HEK293 (cell line): ENCODE data around the gene WWOX.

Source experiments
- ZBTB21 ChIP-seq: fragments of 450-650 bp; formaldehyde crosslinking; IDR thresholded peaks from 2 replicates; pipeline ENCODE4 v1.5.1; 2017; ENCODE audit warnings: missing biosample characterization, missing genetic modification characterization
- ZBTB7A ChIP-seq: fragments of 450-650 bp; formaldehyde crosslinking; IDR thresholded peaks from 2 replicates; pipeline ENCODE4 v1.5.1; 2016; ENCODE audit warnings: low read depth, missing biosample characterization, missing genetic modification characterization
- ZFP69B ChIP-seq: fragments of 450-650 bp; formaldehyde crosslinking; IDR thresholded peaks from 2 replicates; pipeline ENCODE4 v1.5.1; 2016; ENCODE audit warnings: missing biosample characterization, missing genetic modification characterization
- ZNF10 ChIP-seq: fragments of 450-650 bp; formaldehyde crosslinking; IDR thresholded peaks from 2 replicates; pipeline ENCODE4 v1.5.1; 2017; ENCODE audit warnings: missing biosample characterization, missing genetic modification characterization
- ZNF658 ChIP-seq: fragments of 450-650 bp; formaldehyde crosslinking; IDR thresholded peaks from 2 replicates; pipeline ENCODE4; 2016; ENCODE audit warnings: missing biosample characterization, missing genetic modification characterization
- ZNF747 ChIP-seq: fragments of 450-650 bp; formaldehyde crosslinking; IDR thresholded peaks from 2 replicates; pipeline ENCODE4 v1.5.1; 2016; ENCODE audit warnings: missing biosample characterization, missing genetic modification characterization
- ZSCAN16 ChIP-seq: fragments of 450-650 bp; formaldehyde crosslinking; IDR thresholded peaks from 2 replicates; pipeline ENCODE4 v1.5.1; 2016; ENCODE audit warnings: missing biosample characterization, missing genetic modification characterization
- ZSCAN30 ChIP-seq: fragments of 450-650 bp; IDR thresholded peaks from 2 replicates; pipeline ENCODE4 v1.5.1; 2018; ENCODE audit warnings: missing biosample characterization, mild to moderate bottlenecking, missing genetic modification characterization, moderate library complexity
- TF ChIP-seq, protein P1 (sequence below): fragments of 450-650 bp; formaldehyde crosslinking; IDR thresholded peaks from 2 replicates; pipeline ENCODE4 v1.5.1; 2016; ENCODE audit warnings: missing biosample characterization, missing genetic modification characterization
- TF ChIP-seq, protein P2 (sequence below): fragments of 450-650 bp; formaldehyde crosslinking; IDR thresholded peaks from 2 replicates; pipeline ENCODE4 v1.5.1; 2016; ENCODE audit warnings: missing biosample characterization, missing genetic modification characterization
- TF ChIP-seq, protein P3 (sequence below): fragments of 450-650 bp; formaldehyde crosslinking; IDR thresholded peaks from 2 replicates; pipeline ENCODE4 v1.5.1; 2016; ENCODE audit warnings: missing biosample characterization, missing genetic modification characterization, borderline replicate concordance
- TF ChIP-seq, protein P4 (sequence below): fragments of 450-650 bp; formaldehyde crosslinking; IDR thresholded peaks from 2 replicates; pipeline ENCODE4 v1.5.1; 2016; ENCODE audit warnings: missing biosample characterization, missing genetic modification characterization

DNA sequence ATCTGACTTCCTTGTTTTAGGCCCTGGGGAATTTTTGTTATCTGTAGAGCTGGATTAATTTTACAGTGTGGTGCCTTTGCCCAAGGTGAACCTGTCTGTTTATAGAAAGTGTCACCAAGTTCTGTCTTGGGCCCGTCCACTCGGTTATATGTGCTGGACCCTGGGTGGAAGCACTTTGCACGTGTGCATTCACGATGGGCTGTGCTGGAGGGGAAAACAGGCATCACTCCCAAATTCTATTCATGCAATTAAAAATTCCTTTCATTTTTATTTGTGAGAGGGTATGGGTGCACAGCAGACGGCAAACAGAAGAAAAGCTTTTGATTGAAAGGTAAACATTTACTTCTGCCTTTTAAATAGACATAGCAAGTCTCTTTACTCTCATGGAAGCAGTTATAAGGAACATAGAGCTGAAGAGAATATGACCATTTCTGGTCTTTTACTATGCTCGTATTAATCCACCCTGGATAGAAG, 101.2 kb downstream of the WWOX start:
- TF ChIP-seq ZFP69B (tag by site-specific recombination) (no peak), ZBTB21 (no peak), ZNF747 (tag by site-specific recombination) (no peak), ZNF658 (tag by site-specific recombination) (no peak), ZSCAN30 (tag by site-specific recombination) (no peak), ZSCAN16 (no peak), ZNF10 (tag by site-specific recombination) (no peak), ZBTB7A (tag by site-specific recombination) (no peak)
- TF ChIP-seq, protein P1, sequence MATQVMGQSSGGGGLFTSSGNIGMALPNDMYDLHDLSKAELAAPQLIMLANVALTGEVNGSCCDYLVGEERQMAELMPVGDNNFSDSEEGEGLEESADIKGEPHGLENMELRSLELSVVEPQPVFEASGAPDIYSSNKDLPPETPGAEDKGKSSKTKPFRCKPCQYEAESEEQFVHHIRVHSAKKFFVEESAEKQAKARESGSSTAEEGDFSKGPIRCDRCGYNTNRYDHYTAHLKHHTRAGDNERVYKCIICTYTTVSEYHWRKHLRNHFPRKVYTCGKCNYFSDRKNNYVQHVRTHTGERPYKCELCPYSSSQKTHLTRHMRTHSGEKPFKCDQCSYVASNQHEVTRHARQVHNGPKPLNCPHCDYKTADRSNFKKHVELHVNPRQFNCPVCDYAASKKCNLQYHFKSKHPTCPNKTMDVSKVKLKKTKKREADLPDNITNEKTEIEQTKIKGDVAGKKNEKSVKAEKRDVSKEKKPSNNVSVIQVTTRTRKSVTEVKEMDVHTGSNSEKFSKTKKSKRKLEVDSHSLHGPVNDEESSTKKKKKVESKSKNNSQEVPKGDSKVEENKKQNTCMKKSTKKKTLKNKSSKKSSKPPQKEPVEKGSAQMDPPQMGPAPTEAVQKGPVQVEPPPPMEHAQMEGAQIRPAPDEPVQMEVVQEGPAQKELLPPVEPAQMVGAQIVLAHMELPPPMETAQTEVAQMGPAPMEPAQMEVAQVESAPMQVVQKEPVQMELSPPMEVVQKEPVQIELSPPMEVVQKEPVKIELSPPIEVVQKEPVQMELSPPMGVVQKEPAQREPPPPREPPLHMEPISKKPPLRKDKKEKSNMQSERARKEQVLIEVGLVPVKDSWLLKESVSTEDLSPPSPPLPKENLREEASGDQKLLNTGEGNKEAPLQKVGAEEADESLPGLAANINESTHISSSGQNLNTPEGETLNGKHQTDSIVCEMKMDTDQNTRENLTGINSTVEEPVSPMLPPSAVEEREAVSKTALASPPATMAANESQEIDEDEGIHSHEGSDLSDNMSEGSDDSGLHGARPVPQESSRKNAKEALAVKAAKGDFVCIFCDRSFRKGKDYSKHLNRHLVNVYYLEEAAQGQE = no peak
- TF ChIP-seq, protein P2, sequence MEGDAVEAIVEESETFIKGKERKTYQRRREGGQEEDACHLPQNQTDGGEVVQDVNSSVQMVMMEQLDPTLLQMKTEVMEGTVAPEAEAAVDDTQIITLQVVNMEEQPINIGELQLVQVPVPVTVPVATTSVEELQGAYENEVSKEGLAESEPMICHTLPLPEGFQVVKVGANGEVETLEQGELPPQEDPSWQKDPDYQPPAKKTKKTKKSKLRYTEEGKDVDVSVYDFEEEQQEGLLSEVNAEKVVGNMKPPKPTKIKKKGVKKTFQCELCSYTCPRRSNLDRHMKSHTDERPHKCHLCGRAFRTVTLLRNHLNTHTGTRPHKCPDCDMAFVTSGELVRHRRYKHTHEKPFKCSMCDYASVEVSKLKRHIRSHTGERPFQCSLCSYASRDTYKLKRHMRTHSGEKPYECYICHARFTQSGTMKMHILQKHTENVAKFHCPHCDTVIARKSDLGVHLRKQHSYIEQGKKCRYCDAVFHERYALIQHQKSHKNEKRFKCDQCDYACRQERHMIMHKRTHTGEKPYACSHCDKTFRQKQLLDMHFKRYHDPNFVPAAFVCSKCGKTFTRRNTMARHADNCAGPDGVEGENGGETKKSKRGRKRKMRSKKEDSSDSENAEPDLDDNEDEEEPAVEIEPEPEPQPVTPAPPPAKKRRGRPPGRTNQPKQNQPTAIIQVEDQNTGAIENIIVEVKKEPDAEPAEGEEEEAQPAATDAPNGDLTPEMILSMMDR = no peak
- TF ChIP-seq, protein P3, sequence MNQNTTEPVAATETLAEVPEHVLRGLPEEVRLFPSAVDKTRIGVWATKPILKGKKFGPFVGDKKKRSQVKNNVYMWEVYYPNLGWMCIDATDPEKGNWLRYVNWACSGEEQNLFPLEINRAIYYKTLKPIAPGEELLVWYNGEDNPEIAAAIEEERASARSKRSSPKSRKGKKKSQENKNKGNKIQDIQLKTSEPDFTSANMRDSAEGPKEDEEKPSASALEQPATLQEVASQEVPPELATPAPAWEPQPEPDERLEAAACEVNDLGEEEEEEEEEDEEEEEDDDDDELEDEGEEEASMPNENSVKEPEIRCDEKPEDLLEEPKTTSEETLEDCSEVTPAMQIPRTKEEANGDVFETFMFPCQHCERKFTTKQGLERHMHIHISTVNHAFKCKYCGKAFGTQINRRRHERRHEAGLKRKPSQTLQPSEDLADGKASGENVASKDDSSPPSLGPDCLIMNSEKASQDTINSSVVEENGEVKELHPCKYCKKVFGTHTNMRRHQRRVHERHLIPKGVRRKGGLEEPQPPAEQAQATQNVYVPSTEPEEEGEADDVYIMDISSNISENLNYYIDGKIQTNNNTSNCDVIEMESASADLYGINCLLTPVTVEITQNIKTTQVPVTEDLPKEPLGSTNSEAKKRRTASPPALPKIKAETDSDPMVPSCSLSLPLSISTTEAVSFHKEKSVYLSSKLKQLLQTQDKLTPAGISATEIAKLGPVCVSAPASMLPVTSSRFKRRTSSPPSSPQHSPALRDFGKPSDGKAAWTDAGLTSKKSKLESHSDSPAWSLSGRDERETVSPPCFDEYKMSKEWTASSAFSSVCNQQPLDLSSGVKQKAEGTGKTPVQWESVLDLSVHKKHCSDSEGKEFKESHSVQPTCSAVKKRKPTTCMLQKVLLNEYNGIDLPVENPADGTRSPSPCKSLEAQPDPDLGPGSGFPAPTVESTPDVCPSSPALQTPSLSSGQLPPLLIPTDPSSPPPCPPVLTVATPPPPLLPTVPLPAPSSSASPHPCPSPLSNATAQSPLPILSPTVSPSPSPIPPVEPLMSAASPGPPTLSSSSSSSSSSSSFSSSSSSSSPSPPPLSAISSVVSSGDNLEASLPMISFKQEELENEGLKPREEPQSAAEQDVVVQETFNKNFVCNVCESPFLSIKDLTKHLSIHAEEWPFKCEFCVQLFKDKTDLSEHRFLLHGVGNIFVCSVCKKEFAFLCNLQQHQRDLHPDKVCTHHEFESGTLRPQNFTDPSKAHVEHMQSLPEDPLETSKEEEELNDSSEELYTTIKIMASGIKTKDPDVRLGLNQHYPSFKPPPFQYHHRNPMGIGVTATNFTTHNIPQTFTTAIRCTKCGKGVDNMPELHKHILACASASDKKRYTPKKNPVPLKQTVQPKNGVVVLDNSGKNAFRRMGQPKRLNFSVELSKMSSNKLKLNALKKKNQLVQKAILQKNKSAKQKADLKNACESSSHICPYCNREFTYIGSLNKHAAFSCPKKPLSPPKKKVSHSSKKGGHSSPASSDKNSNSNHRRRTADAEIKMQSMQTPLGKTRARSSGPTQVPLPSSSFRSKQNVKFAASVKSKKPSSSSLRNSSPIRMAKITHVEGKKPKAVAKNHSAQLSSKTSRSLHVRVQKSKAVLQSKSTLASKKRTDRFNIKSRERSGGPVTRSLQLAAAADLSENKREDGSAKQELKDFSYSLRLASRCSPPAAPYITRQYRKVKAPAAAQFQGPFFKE (tag by site-specific recombination) = no peak
- TF ChIP-seq, protein P4, sequence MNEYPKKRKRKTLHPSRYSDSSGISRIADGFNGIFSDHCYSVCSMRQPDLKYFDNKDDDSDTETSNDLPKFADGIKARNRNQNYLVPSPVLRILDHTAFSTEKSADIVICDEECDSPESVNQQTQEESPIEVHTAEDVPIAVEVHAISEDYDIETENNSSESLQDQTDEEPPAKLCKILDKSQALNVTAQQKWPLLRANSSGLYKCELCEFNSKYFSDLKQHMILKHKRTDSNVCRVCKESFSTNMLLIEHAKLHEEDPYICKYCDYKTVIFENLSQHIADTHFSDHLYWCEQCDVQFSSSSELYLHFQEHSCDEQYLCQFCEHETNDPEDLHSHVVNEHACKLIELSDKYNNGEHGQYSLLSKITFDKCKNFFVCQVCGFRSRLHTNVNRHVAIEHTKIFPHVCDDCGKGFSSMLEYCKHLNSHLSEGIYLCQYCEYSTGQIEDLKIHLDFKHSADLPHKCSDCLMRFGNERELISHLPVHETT (tag by site-specific recombination) = no peak
